Raji (cell line): ENCODE data around the gene MAP7D3.
"Not testable (repeated sequence)": the region's sequence is repeated elsewhere in the genome, so short reads cannot be mapped to it uniquely, and the experiment has no call there.

Experiments used
- POLR2A ChIP-seq: IDR thresholded peaks from 2 replicates; pipeline ENCODE4 v1.6.1; 2011; ENCODE audit warnings: low read depth, low read length, control low read depth; ENCODE audit not compliant: insufficient read depth

MAP7D3 gene

GRCh38 chrX:136251041-136251991, at the start of gene MAP7D3:
MAP7D3 (minus strand) TSS chrX:136251400; CDS start chrX:136251358, 42 bp downstream.
- peak; percentile 71 for TF ChIP-seq POLR2A

- not testable (repeated sequence) for TF ChIP-seq POLR2A
These were observed 49.5 kb upstream of the MAP7D3 start, which contains the start of gene ADGRG4 for GRCh38 chrX:136300721-136301120. ADGRG4 (plus strand) TSS chrX:136300963; CDS start chrX:136308778, 7,815 bp downstream.

- no peak for TF ChIP-seq POLR2A
These were observed 44.2 kb upstream of the MAP7D3 start for GRCh38 chrX:136295380-136295779.

- TF ChIP-seq POLR2A, result no peak
These were observed 41.5 kb upstream of the MAP7D3 start for GRCh38 chrX:136292656-136293055.

- no peak for TF ChIP-seq POLR2A
These were observed 40.6 kb upstream of the MAP7D3 start for GRCh38 chrX:136291824-136292223.

GRCh38 chrX:136275553-136275952, 24.4 kb upstream of the MAP7D3 start:
- no peak for TF ChIP-seq POLR2A

GRCh38 chrX:136273986-136274385, 22.8 kb upstream of the MAP7D3 start:
- no peak for TF ChIP-seq POLR2A

GRCh38 chrX:136272325-136272724, 21.1 kb upstream of the MAP7D3 start:
- TF ChIP-seq POLR2A, result no peak

GRCh38 chrX:136271300-136271699, 20.1 kb upstream of the MAP7D3 start:
- TF ChIP-seq POLR2A, result no peak

GRCh38 chrX:136269921-136270320, 18.7 kb upstream of the MAP7D3 start:
- no peak for TF ChIP-seq POLR2A

GRCh38 chrX:136268051-136269048, 17.1 kb upstream of the MAP7D3 start:
- TF ChIP-seq POLR2A, result no peak

- no peak for TF ChIP-seq POLR2A
These were observed 15.6 kb upstream of the MAP7D3 start for GRCh38 chrX:136266828-136267227.

- TF ChIP-seq POLR2A, result no peak
These were observed 11.7 kb upstream of the MAP7D3 start for GRCh38 chrX:136262812-136263315.

- no peak for TF ChIP-seq POLR2A
These were observed 11.0 kb upstream of the MAP7D3 start for GRCh38 chrX:136262243-136262642.

- TF ChIP-seq POLR2A, result no peak
These were observed 10.1 kb upstream of the MAP7D3 start for GRCh38 chrX:136261321-136261720.

- TF ChIP-seq POLR2A, result no peak
These were observed 9.6 kb upstream of the MAP7D3 start for GRCh38 chrX:136260776-136261175.

GRCh38 chrX:136259543-136259942, 8.3 kb upstream of the MAP7D3 start:
- no peak for TF ChIP-seq POLR2A
